Measurements from ENCODE around the gene EXOSC6. TPM values are rescaled to one million over a fixed set of nuclear protein-coding genes. Genes with fewer than 3 reads are reported as not detected.

Gene EXOSC6
- total RNA-seq, 120 experiments from 2014 or later, result 34.2 to 76.3 (median 53.1) TPM

Other genes starting within 250 kb of the EXOSC6 start
- 10 to 100 TPM; 12.7 to 50.7 (median 30.6) TPM for gene PDPR, start 137.6 kb downstream of the EXOSC6 start, total RNA-seq
- gene CLEC18C, start 78.2 kb downstream of the EXOSC6 start, total RNA-seq, result 1 to 10 TPM in 81 of 120 experiments, under 1 TPM in 26, not detected in 13; 0.21 to 9.0 (median 1.8) TPM
- gene AARS1, start 37.6 kb upstream of the EXOSC6 start, total RNA-seq, result 100 to 1,000 TPM; 134 to 280 (median 218) TPM
- gene DDX19B, start 47.2 kb upstream of the EXOSC6 start, total RNA-seq, result 10 to 100 TPM; 13.1 to 33.1 (median 20.6) TPM
- 10 to 100 TPM; 31.5 to 53.5 (median 41.3) TPM for gene DDX19A, start 95.0 kb upstream of the EXOSC6 start, total RNA-seq
- gene ST3GAL2, start 187.2 kb upstream of the EXOSC6 start, total RNA-seq, result 10 to 100 TPM; 15.9 to 62.9 (median 30.9) TPM
- gene FCSK, start 202.7 kb upstream of the EXOSC6 start, total RNA-seq, result 10 to 100 TPM; 15.7 to 38.7 (median 23.8) TPM

Measured in dorsolateral prefrontal cortex (tissue), 118 donors.